Type B pancreatic cell (in vitro differentiated cells): Measurements from ENCODE around the gene TTC29. TPM values are rescaled to one million over a fixed set of nuclear protein-coding genes. Genes with fewer than 3 reads are reported as not detected.

ENCODE experiments used
- DNase-seq: peaks from one replicate; pipeline ENCODE4 v3.0.0; 2021; ENCODE audit warnings: mixed read lengths; ENCODE audit not compliant: unreplicated experiment; ENCODE audit errors: extremely low spot score
- H3K27ac Mint-ChIP-seq: 2 replicates; pipeline ENCODE4 v1.8.0; 2021; ENCODE audit warnings: mild to moderate bottlenecking, mixed read lengths
- H3K27me3 Mint-ChIP-seq: 2 replicates; pipeline ENCODE4 v1.8.0; 2021; ENCODE audit warnings: mixed read lengths
- H3K36me3 Mint-ChIP-seq: 2 replicates; pipeline ENCODE4 v1.8.0; 2021; ENCODE audit warnings: mixed read lengths
- H3K4me1 Mint-ChIP-seq: one replicate; pipeline ENCODE4 v1.8.0; 2021; ENCODE audit warnings: mixed read lengths; ENCODE audit not compliant: unreplicated experiment
- H3K4me3 Mint-ChIP-seq: 2 replicates; pipeline ENCODE4 v1.8.0; 2021; ENCODE audit warnings: mild to moderate bottlenecking, mixed read lengths
- H3K9me3 Mint-ChIP-seq: 2 replicates; pipeline ENCODE4 v1.8.0; 2021; ENCODE audit warnings: mixed read lengths
- CTCF ChIP-seq: fragments of 200-600 bp; sonication (generic); conservative IDR thresholded peaks from 2 replicates; pipeline ENCODE4 v1.5.0; 2021; ENCODE audit warnings: antibody characterized with exemption, mild to moderate bottlenecking
- long read RNA-seq: library from polyadenylated mRNA; unstranded; transcript quantifications from one replicate; pipeline ENCODE4 v2.0.0, GENCODE V29; 2020
- total RNA-seq: library from RNA; stranded (reverse); gene quantifications from 2 replicates; pipeline ENCODE4 v1.2.1, GENCODE V29; 2021; ENCODE audit warnings: low replicate concordance

TTC29 gene
- total RNA-seq: 2.8 and 3.6 TPM in 2 replicates
- long read RNA-seq, transcript TTC29-201 (13 exons, 1,785 nt): major isoform, 12 of 23 reads
- long read RNA-seq, partial matches to known transcripts: 7 of 23 reads
- long read RNA-seq, other reads (novel, unspliced or antisense): 4 of 23 reads

- H3K4me1 Mint-ChIP-seq: peaks cover 10% of the 10 kb centered on the region
- no peak for TF ChIP-seq CTCF
- H3K27ac Mint-ChIP-seq: no peak within 1 kb of the TSS
Measured at GRCh38 chr4:146945556-146946374, at the start of gene TTC29. Gene TTC29 (minus strand): TSS chr4:146945864. CDS start chr4:146939895, 5,969 bp downstream.

GRCh38 chr4:146981651-146982050 is 36.0 kb upstream of the TTC29 start:
- H3K27ac Mint-ChIP-seq: no peak overlapping the region
- TF ChIP-seq CTCF: no peak
- H3K9me3 Mint-ChIP-seq: no peaks in the 10 kb centered on the region
- H3K36me3 Mint-ChIP-seq: no peaks in the 10 kb centered on the region
- no peaks in the 10 kb centered on the region for H3K27me3 Mint-ChIP-seq
- DNase-seq: no peak
- H3K4me1 Mint-ChIP-seq: peaks cover 13% of the 10 kb centered on the region
- H3K4me3 Mint-ChIP-seq: no peak overlapping the region

More at GRCh38 chr4:146945556-146946374, at the start of gene TTC29:
- peak; percentile 93 for DNase-seq
- H3K9me3 Mint-ChIP-seq: no peaks in the 10 kb centered on the region
- peak within 1 kb of the TSS; percentile 82 for H3K4me3 Mint-ChIP-seq
- no peaks in the 10 kb centered on the region for H3K36me3 Mint-ChIP-seq
- peaks cover 39% of the 10 kb centered on the region for H3K27me3 Mint-ChIP-seq

GRCh38 chr4:146978641-146979040 is 33.0 kb upstream of the TTC29 start:
- no peak for DNase-seq
- Mint-ChIP-seq H3K36me3 (no peaks in the 10 kb centered on the region), H3K27ac (no peak overlapping the region), H3K27me3 (no peaks in the 10 kb centered on the region), H3K9me3 (no peaks in the 10 kb centered on the region), H3K4me1 (peaks cover 23% of the 10 kb centered on the region), H3K4me3 (no peak overlapping the region)
- TF ChIP-seq CTCF: no peak

GRCh38 chr4:146976145-146976544 is 30.5 kb upstream of the TTC29 start:
- no peaks in the 10 kb centered on the region for H3K9me3 Mint-ChIP-seq
- no peak overlapping the region for H3K27ac Mint-ChIP-seq
- TF ChIP-seq CTCF: no peak
- no peaks in the 10 kb centered on the region for H3K36me3 Mint-ChIP-seq
- no peak for DNase-seq
- H3K4me1 Mint-ChIP-seq: peaks cover 15% of the 10 kb centered on the region
- H3K27me3 Mint-ChIP-seq: no peaks in the 10 kb centered on the region
- H3K4me3 Mint-ChIP-seq: no peak overlapping the region

GRCh38 chr4:146975527-146975926 is 29.9 kb upstream of the TTC29 start:
- Mint-ChIP-seq H3K27me3 (no peaks in the 10 kb centered on the region), H3K4me3 (no peak overlapping the region), H3K36me3 (no peaks in the 10 kb centered on the region), H3K27ac (no peak overlapping the region), H3K4me1 (peaks cover 15% of the 10 kb centered on the region), H3K9me3 (no peaks in the 10 kb centered on the region)
- TF ChIP-seq CTCF: no peak
- no peak for DNase-seq
